Fibroblast of lung (primary cell): ENCODE measurements around the gene PRKCH.

ENCODE experiments used
- CTCF ChIP-seq, 2 donors: IDR thresholded peaks in 1 of 2; conservative IDR thresholded peaks in 1 of 2; 1 replicate in 1 of 2; 2 replicates in 1 of 2; pipeline ENCODE4 v1.5.1; 2011 to 2012; ENCODE audit warnings: low read length in 2 of 2, control low read depth in 1 of 2, inconsistent platforms in 1 of 2, low read depth in 1 of 2, mild to moderate bottlenecking in 1 of 2
- EZH2 ChIP-seq: IDR thresholded peaks from 2 replicates; pipeline ENCODE4 v1.5.1; 2012; ENCODE audit warnings: low read length, control low read depth, mild to moderate bottlenecking; ENCODE audit errors: missing control alignments

- TF ChIP-seq CTCF (conservative IDR thresholded peaks at IDR 0.05 in 1 of 2, IDR thresholded peaks at IDR 0.05 in 1 of 2; ENCODE audit: low read depth in 1 of 2, low read length in 2 of 2): no peak
- TF ChIP-seq EZH2: no peak
Measured at GRCh38 chr14:61322799-61323290, 1.5 kb downstream of the PRKCH start.
